KOPT-K1 (cell line): ENCODE measurements around the gene TNFAIP6.
"Not testable (repeated sequence)": the region's sequence is repeated elsewhere in the genome, so short reads cannot be mapped to it uniquely, and the experiment has no call there.

Experiments used
- H3K27ac ChIP-seq: fragments of 200-600 bp; sonication (generic); 2 replicates; pipeline ENCODE4 v1.5.1; 2016; ENCODE audit warnings: antibody characterized with exemption, mild to moderate bottlenecking, low read depth, low read length; ENCODE audit not compliant: poor library complexity, severe bottlenecking
- H3K36me3 ChIP-seq: fragments of 200-600 bp; sonication (generic); 2 replicates; pipeline ENCODE4 v1.5.1; 2017; ENCODE audit warnings: antibody characterized with exemption, mild to moderate bottlenecking, low read length, moderate library complexity; ENCODE audit not compliant: insufficient read depth
- H3K9me3 ChIP-seq: fragments of 200-600 bp; sonication (generic); 2 replicates; pipeline ENCODE4 v1.5.1; 2017; ENCODE audit warnings: antibody characterized with exemption, low read length, mild to moderate bottlenecking; ENCODE audit not compliant: insufficient read depth, poor library complexity, severe bottlenecking

TNFAIP6 gene

GRCh38 chr2:151357359-151357758 is at the start of gene TNFAIP6:
Gene TNFAIP6, plus strand, starts transcription at chr2:151357592. Its CDS starts 75 bp downstream, at chr2:151357667.
- Histone ChIP-seq H3K27ac (no peak within 1 kb of the TSS), H3K36me3 (no peaks in the 10 kb centered on the region), H3K9me3 (no peaks in the 10 kb centered on the region)

- not testable (repeated sequence) for H3K36me3 ChIP-seq, H3K27ac ChIP-seq, H3K9me3 ChIP-seq
Observed at GRCh38 chr2:151310313-151310712, 47.1 kb upstream of the TNFAIP6 start.

DNA sequence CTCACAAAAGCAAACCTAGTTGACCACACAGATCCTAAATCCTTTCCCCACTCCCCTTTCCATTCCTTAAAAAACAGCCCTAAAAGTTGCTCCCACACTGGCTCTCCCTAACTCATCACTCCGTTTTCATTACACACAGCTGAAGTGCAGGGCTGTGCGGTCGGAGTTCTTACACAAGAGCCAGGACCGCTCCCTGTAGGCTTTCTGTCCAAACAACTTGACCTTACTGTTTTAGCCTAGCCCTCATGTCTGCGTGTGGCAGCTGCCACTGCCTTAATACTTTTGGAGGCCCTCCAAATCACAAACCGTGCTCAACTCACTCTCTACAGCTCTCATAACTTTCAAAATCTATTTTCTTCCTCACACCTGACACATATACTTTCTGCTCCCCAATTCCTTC is 45.0 kb upstream of the TNFAIP6 start:
- not testable (repeated sequence) for H3K36me3 ChIP-seq

DNA sequence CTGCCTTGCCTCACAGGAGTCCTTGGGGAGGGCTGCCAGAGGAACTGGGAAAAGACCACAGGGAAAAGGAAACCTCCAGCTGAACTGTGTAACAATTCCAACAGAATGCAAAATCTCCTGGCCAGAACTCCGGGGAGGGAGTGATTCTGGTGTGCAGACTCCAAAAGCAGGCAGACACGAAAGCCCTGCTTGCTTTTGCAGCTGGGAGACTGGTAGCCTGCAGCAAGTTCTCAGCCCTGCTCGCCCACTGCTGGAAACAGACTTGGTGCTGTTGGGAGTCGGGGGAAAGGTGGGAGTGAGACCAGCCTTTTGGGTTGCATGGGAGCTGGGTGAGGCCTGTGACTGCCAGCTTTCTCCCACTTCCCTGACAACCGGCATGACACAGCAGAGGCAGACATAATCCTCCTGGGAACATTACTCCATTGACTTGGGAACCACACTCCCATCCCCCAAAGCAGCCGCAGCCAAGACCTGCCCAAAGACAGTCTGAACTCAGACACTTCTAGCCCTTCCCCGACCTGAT is 42.0 kb upstream of the TNFAIP6 start:
- Histone ChIP-seq H3K9me3 (no peaks in the 10 kb centered on the region), H3K36me3 (no peaks in the 10 kb centered on the region), H3K27ac (no peak overlapping the region)

More for the DNA sequence above, 45.0 kb upstream of the TNFAIP6 start:
- not testable (repeated sequence) for H3K9me3 ChIP-seq, H3K27ac ChIP-seq

DNA sequence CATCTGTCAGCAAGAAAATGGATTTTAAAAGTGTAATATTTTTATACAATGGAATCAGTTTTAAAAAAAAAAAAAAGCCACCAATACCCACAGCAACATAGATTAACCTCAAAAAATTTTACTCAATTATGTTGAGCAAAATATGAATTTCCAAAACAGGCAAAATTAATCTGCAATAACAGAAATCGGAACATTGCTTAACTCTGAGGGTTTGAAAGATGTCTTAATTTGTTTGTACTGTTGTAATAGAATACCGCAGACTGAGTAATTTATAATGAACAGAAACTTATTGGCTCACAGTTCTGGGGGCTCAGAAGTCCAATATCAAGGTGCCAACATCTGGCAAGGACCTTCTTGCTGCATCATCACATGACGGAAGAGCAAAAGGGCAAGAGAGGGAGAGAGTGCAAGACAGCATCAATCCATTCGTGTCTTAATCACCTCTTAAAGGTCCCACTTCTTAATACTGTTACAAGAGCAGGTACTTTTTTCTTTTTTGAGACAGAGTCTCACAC is 31.8 kb upstream of the TNFAIP6 start:
- no peaks in the 10 kb centered on the region for H3K36me3 ChIP-seq
- peaks cover under 1% of the 10 kb centered on the region for H3K9me3 ChIP-seq
- no peak overlapping the region for H3K27ac ChIP-seq

GRCh38 chr2:151326554-151326953 is 30.8 kb upstream of the TNFAIP6 start:
- peaks cover 8% of the 10 kb centered on the region for H3K9me3 ChIP-seq
- no peaks in the 10 kb centered on the region for H3K36me3 ChIP-seq
- H3K27ac ChIP-seq = no peak overlapping the region

DNA sequence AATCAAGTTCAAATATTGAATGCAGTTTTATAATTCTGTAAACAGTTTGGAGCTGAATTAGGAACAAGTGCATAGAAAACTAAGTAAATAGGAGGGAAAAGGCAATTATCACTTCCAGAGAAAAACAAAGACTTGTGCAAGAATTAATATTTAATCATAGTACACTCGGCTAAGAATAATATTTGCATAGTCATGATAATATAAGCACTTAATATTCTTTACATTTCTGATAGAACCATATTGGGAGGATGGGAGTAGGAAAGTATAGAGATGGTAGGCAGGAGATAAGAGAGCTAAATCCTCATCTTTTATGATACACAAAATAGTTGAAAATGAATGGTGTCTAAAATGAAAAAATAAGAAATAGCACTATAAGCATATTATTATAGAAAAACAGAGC is 27.4 kb upstream of the TNFAIP6 start:
- Histone ChIP-seq H3K27ac (no peak overlapping the region), H3K9me3 (peaks cover 8% of the 10 kb centered on the region), H3K36me3 (no peaks in the 10 kb centered on the region)

GRCh38 chr2:151333083-151333482 is 24.3 kb upstream of the TNFAIP6 start:
- Histone ChIP-seq H3K27ac (no peak overlapping the region), H3K36me3 (no peaks in the 10 kb centered on the region), H3K9me3 (peaks cover 8% of the 10 kb centered on the region)

GRCh38 chr2:151334082-151334815 is 23.1 kb upstream of the TNFAIP6 start:
- Histone ChIP-seq H3K9me3 (peaks cover 8% of the 10 kb centered on the region), H3K36me3 (no peaks in the 10 kb centered on the region), H3K27ac (no peak overlapping the region)

DNA sequence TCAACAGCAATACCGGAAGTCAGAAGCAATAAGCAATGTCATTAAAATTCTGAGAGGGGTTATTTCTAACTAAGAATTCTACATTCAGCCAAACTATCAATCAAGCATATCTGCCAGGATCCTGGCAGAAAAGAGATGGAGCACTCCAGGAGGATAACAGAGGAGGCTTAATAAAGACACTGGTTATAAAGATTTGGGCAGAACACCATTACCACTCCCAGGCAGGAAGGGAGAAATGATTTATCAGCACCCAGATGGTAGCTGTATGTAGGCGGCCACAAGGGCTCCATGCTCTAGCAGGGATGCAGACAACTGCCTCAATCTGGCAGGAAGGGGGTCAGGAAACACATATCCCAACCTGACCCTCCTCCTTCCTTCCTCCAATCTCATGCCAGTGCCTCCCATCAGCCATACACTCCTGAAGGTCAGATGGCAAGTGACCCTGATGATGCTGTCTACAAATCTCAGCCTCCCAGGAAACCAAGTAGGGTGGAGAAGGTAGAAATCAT is 20.5 kb upstream of the TNFAIP6 start:
- Histone ChIP-seq H3K9me3 (no peaks in the 10 kb centered on the region), H3K36me3 (no peaks in the 10 kb centered on the region), H3K27ac (no peak overlapping the region)

GRCh38 chr2:151337643-151338042 is 19.7 kb upstream of the TNFAIP6 start:
- Histone ChIP-seq H3K9me3 (no peaks in the 10 kb centered on the region), H3K27ac (no peak overlapping the region), H3K36me3 (no peaks in the 10 kb centered on the region)

DNA sequence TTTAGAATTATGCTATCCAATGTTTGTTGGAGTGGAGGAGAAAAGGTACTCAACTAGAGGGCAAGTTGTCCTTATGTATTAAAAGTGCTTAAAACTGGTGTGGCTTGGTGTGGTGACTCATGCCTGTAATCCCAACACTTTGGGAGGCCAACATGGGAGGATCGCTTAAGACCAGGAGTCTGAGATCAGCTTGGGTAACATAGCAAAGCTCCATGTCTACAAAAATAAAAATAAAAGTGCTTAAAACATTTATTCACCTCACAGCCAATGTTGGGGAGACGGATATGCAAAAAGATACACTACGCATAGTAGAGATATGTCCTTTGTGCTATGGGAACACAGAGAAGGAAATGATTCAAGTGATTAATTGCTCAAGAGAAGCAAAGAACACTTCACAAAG is 19.3 kb upstream of the TNFAIP6 start:
- no peaks in the 10 kb centered on the region for H3K36me3 ChIP-seq
- no peaks in the 10 kb centered on the region for H3K9me3 ChIP-seq
- H3K27ac ChIP-seq = no peak overlapping the region

GRCh38 chr2:151343073-151343472 is 14.3 kb upstream of the TNFAIP6 start:
- no peaks in the 10 kb centered on the region for H3K36me3 ChIP-seq
- H3K27ac ChIP-seq = no peak overlapping the region
- H3K9me3 ChIP-seq = no peaks in the 10 kb centered on the region

DNA sequence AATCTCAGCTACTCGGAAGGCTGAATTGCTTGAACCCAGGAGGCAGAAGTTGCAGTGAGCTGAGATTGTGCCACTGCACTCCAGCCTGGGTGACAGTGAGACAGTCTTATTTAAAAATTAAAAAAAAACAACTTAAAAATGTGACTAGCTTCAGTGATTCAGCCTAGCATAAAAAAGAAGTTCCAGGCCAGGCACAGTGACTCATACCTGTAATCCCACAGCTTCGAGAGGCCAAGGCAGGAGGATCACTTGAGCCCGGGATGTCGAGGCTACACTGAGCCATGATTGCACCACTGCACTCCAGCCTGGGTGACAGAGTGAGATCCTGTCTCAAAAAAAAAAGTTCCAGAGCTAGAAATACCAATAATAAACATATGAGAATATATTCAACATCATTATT is 13.2 kb upstream of the TNFAIP6 start:
- not testable (repeated sequence) for H3K9me3 ChIP-seq, H3K36me3 ChIP-seq, H3K27ac ChIP-seq

DNA sequence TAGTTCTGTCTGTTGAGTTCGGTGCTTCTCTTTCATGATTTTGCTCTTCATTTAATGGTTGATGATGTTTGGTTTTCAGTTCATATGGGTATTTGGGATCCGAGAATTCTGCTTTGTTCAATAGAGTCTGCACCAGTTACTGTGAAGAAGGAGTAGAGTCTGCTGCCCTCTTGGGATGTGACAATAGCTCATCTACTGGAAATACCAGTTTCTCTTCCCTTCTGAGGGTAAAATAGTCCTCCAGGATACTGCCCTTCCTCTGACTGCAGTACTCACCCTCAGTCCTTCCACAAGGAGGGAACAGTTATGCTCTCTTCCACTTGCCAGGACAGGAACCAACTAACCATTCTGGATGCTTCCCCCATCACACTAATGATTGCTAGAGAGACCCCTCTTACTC is 12.5 kb upstream of the TNFAIP6 start:
- H3K9me3 ChIP-seq = no peaks in the 10 kb centered on the region
- H3K36me3 ChIP-seq = no peaks in the 10 kb centered on the region

GRCh38 chr2:151347294-151347693 is 10.1 kb upstream of the TNFAIP6 start:
- Histone ChIP-seq H3K27ac (no peak overlapping the region), H3K9me3 (no peaks in the 10 kb centered on the region), H3K36me3 (no peaks in the 10 kb centered on the region)

More for the DNA sequence above, 12.5 kb upstream of the TNFAIP6 start:
- H3K27ac ChIP-seq = no peak overlapping the region
